Fibroblast of villous mesenchyme (primary cell): Measurements from ENCODE around the gene WSB1. TPM values are rescaled to one million over a fixed set of nuclear protein-coding genes. Genes with fewer than 3 reads are reported as not detected.

ENCODE experiments used
- DNase-seq: peaks from one replicate; pipeline ENCODE4 v3.0.0-alpha.2; 2010; ENCODE audit warnings: low read depth
- H3K4me3 ChIP-seq: 2 replicates; pipeline ENCODE4 v1.5.1; 2011; ENCODE audit warnings: low read depth, mild to moderate bottlenecking, low read length
- CTCF ChIP-seq: IDR thresholded peaks from 2 replicates; pipeline ENCODE4 v1.5.1; 2012; ENCODE audit warnings: low read depth, mild to moderate bottlenecking, low read length; ENCODE audit not compliant: insufficient read depth
- total RNA-seq: library from RNA; depleted of rRNA; stranded (reverse); fragments of >200 nt; gene quantifications from 2 replicates; pipeline ENCODE4 v1.2.3, GENCODE V29; 2012

Gene WSB1
- total RNA-seq, 1 donor, result 135 TPM

- H3K4me3 ChIP-seq, result no peak overlapping the region
- TF ChIP-seq CTCF, result no peak
- no peak for DNase-seq
Observed at GRCh38 chr17:27336184-27336583, 42.3 kb downstream of the WSB1 start.

- TF ChIP-seq CTCF, result no peak
- DNase-seq, result no peak
- no peak overlapping the region for H3K4me3 ChIP-seq
Observed at GRCh38 chr17:27338536-27338985, 44.6 kb downstream of the WSB1 start.

- H3K4me3 ChIP-seq, result no peak overlapping the region
- TF ChIP-seq CTCF, result no peak
- DNase-seq, result no peak
Observed at GRCh38 chr17:27339198-27339835, 45.4 kb downstream of the WSB1 start.

GRCh38 chr17:27339836-27340550 is 46.1 kb downstream of the WSB1 start:
- no peak for DNase-seq
- TF ChIP-seq CTCF, result no peak

GRCh38 chr17:27340575-27340974 is 46.7 kb downstream of the WSB1 start:
- TF ChIP-seq CTCF, result no peak
- no peak for DNase-seq
- H3K4me3 ChIP-seq, result no peak overlapping the region

More at GRCh38 chr17:27339836-27340550, 46.1 kb downstream of the WSB1 start:
- H3K4me3 ChIP-seq, result no peak overlapping the region

GRCh38 chr17:27341041-27341471 is 47.1 kb downstream of the WSB1 start:
- no peak overlapping the region for H3K4me3 ChIP-seq
- no peak for DNase-seq
- no peak for TF ChIP-seq CTCF
